Measurements from ENCODE around the gene PARVA.
A peak's percentile ranks its signal among the peaks of the same experiment; 100 is the strongest.

The PARVA gene

GRCh38 chr11:12456651-12457579 is 79.5 kb downstream of the PARVA start:
- DNase-seq (ENCODE audit: low spot score): no peak

GRCh38 chr11:12458042-12458441 is 80.7 kb downstream of the PARVA start:
- no peak for DNase-seq (ENCODE audit: low spot score)

- no peak for DNase-seq (ENCODE audit: low spot score)
Observed at GRCh38 chr11:12459374-12459773, 82.0 kb downstream of the PARVA start.

GRCh38 chr11:12459865-12460444 is 82.6 kb downstream of the PARVA start:
- no peak for DNase-seq (ENCODE audit: low spot score)

- DNase-seq (ENCODE audit: low spot score): peak; percentile 61
Observed at GRCh38 chr11:12460466-12460865, 83.1 kb downstream of the PARVA start.

GRCh38 chr11:12461516-12461915 is 84.1 kb downstream of the PARVA start:
- no peak for DNase-seq (ENCODE audit: low spot score)

- no peak for DNase-seq (ENCODE audit: low spot score)
Observed at GRCh38 chr11:12464303-12464702, 86.9 kb downstream of the PARVA start.

GRCh38 chr11:12465332-12465731 is 88.0 kb downstream of the PARVA start:
- DNase-seq (ENCODE audit: low spot score): no peak

- no peak for DNase-seq (ENCODE audit: low spot score)
Observed at GRCh38 chr11:12467610-12468009, 90.2 kb downstream of the PARVA start.

- no peak for DNase-seq (ENCODE audit: low spot score)
Observed at GRCh38 chr11:12469451-12469850, 92.1 kb downstream of the PARVA start.

GRCh38 chr11:12470236-12470635 is 92.9 kb downstream of the PARVA start:
- DNase-seq (ENCODE audit: low spot score): no peak

GRCh38 chr11:12472401-12473005 is 95.1 kb downstream of the PARVA start:
- DNase-seq (ENCODE audit: low spot score): no peak

GRCh38 chr11:12473381-12473780 is 96.0 kb downstream of the PARVA start:
- no peak for DNase-seq (ENCODE audit: low spot score)

- no peak for DNase-seq (ENCODE audit: low spot score)
Observed at GRCh38 chr11:12474871-12475270, 97.5 kb downstream of the PARVA start.

- DNase-seq (ENCODE audit: low spot score): no peak
Observed at GRCh38 chr11:12478743-12479142, 101.4 kb downstream of the PARVA start.

GRCh38 chr11:12480401-12480800 is 103.0 kb downstream of the PARVA start:
- DNase-seq (ENCODE audit: low spot score): no peak

- no peak for DNase-seq (ENCODE audit: low spot score)
Observed at GRCh38 chr11:12482839-12483238, 105.5 kb downstream of the PARVA start.

- DNase-seq (ENCODE audit: low spot score): no peak
Observed at GRCh38 chr11:12483604-12484003, 106.2 kb downstream of the PARVA start.

- DNase-seq (ENCODE audit: low spot score): no peak
Observed at GRCh38 chr11:12485328-12485727, 108.0 kb downstream of the PARVA start.

- no peak for DNase-seq (ENCODE audit: low spot score)
Observed at GRCh38 chr11:12489246-12489772, 111.9 kb downstream of the PARVA start.

GRCh38 chr11:12494699-12495098 is 117.3 kb downstream of the PARVA start:
- no peak for DNase-seq (ENCODE audit: low spot score)

- DNase-seq (ENCODE audit: low spot score): no peak
Observed at GRCh38 chr11:12496181-12497025, 119.0 kb downstream of the PARVA start.
